ENCODE measurements around the gene CACNA2D1.

The CACNA2D1 gene

DNA sequence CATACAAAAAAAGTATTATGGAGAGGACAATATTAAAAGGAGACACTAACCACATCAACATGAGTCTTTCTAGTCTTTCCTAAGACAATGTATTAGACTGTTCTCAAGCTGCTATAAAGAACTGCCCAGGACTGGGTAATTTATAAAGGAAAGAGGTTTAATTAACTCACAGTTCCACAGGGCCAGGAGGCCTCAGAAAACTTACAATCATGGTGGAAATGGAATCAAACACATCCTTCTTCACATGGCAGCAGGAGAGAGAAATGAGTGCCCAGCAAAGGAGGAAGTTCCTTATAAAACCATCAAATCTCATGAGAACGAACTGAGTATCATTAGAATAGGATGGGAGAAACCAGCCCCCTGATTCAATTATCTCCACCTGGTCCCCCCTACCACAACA lies 25.7 kb downstream of the CACNA2D1 start:
- Histone ChIP-seq H3K4me1 (ENCODE audit: control insufficient read depth, insufficient read depth, low read depth, low read length) (no peaks in the 10 kb centered on the region), H3K79me1 (replicated peaks; ENCODE audit: low read length, poor library complexity, severe bottlenecking) (peaks cover 5% of the 10 kb centered on the region), H2BK12ac (ENCODE audit: low read length in 2 of 2) (no peak overlapping the region), H3K36me3 (ENCODE audit: control insufficient read depth in 1 of 2, insufficient read depth in 2 of 2, low read depth in 1 of 2, low read length in 2 of 2) (no peaks in the 10 kb centered on the region), H2AK5ac (ENCODE audit: low read length, severe bottlenecking) (no peak overlapping the region), H3K9me3 (ENCODE audit: control insufficient read depth, low read length) (no peaks in the 10 kb centered on the region), H2AFZ (ENCODE audit: low read depth, low read length) (no peak overlapping the region), H3K9ac (ENCODE audit: low read length) (no peak overlapping the region), H2BK120ac (ENCODE audit: low read depth, low read length) (no peak overlapping the region), H4K8ac (ENCODE audit: low read length) (no peak overlapping the region), H3K4ac (ENCODE audit: low read depth in 1 of 2, low read length in 2 of 2) (no peak overlapping the region), H3K4me3 (ENCODE audit: insufficient read depth in 1 of 2, low read depth in 1 of 2, low read length in 2 of 2) (no peak overlapping the region), H3K27ac (ENCODE audit: low read length, poor library complexity, severe bottlenecking) (no peak overlapping the region), H2BK5ac (ENCODE audit: low read depth, low read length, poor library complexity, severe bottlenecking) (no peak overlapping the region), H3K27me3 (ENCODE audit: control insufficient read depth in 1 of 2, insufficient read depth in 1 of 2, low read length in 2 of 2) (no peaks in the 10 kb centered on the region), H3K23ac (ENCODE audit: low read length in 2 of 2) (no peak overlapping the region), H3K14ac (ENCODE audit: low read length in 2 of 2) (no peak overlapping the region), H4K91ac (ENCODE audit: low read length) (no peak overlapping the region), H3K4me2 (ENCODE audit: low read length, poor library complexity, severe bottlenecking) (no peak overlapping the region), H2BK15ac (ENCODE audit: low read depth, poor library complexity, severe bottlenecking) (no peak overlapping the region), H3K18ac (ENCODE audit: low read depth in 1 of 2, low read length in 2 of 2) (no peak overlapping the region)
- WGBS = no CpG with 5 or more reads among the region's 1 CpG
- no peak for DNase-seq

DNA sequence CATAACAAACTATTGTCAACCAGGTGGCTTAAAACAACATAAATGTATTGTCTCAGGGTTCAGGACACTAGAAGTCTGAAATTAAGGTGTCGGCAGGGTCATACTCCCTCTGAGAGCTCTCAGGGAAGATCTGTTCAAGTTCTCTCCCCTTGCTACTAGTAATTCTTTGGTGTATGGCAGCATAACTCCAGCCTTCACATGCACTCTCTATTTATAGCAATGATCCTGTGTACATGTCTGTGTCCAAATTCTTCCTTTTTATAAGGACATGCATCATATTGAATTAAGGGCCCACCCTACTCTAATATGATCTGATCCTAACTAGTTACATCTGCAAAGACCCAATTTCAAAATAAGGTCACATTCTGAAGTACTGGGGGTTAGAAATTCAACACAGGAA lies 27.2 kb downstream of the CACNA2D1 start:
- H2BK120ac ChIP-seq (ENCODE audit: low read depth, low read length) = no peak overlapping the region
- no peak overlapping the region for H2AFZ ChIP-seq (ENCODE audit: low read depth, low read length)
- H4K8ac ChIP-seq (ENCODE audit: low read length) = no peak overlapping the region
- peaks cover 8% of the 10 kb centered on the region for H3K79me1 ChIP-seq (replicated peaks; ENCODE audit: low read length, poor library complexity, severe bottlenecking)
- H3K23ac ChIP-seq (ENCODE audit: low read length in 2 of 2) = no peak overlapping the region
- H3K4me3 ChIP-seq (ENCODE audit: insufficient read depth in 1 of 2, low read depth in 1 of 2, low read length in 2 of 2) = no peak overlapping the region
- H3K36me3 ChIP-seq (ENCODE audit: control insufficient read depth in 1 of 2, insufficient read depth in 2 of 2, low read depth in 1 of 2, low read length in 2 of 2) = no peaks in the 10 kb centered on the region
- no peak overlapping the region for H3K4ac ChIP-seq (ENCODE audit: low read depth in 1 of 2, low read length in 2 of 2)
- no peak overlapping the region for H3K9ac ChIP-seq (ENCODE audit: low read length)
- H2BK12ac ChIP-seq (ENCODE audit: low read length in 2 of 2) = no peak overlapping the region
- H2BK5ac ChIP-seq (ENCODE audit: low read depth, low read length, poor library complexity, severe bottlenecking) = no peak overlapping the region
- no peaks in the 10 kb centered on the region for H3K27me3 ChIP-seq (ENCODE audit: control insufficient read depth in 1 of 2, insufficient read depth in 1 of 2, low read length in 2 of 2)
- WGBS = 100% methylated on average over 1 of the region's 1 CpG
- no peak for DNase-seq
- no peak overlapping the region for H2BK15ac ChIP-seq (ENCODE audit: low read depth, poor library complexity, severe bottlenecking)
- no peak overlapping the region for H3K4me2 ChIP-seq (ENCODE audit: low read length, poor library complexity, severe bottlenecking)
- no peak overlapping the region for H3K18ac ChIP-seq (ENCODE audit: low read depth in 1 of 2, low read length in 2 of 2)
- no peak overlapping the region for H4K91ac ChIP-seq (ENCODE audit: low read length)
- peaks cover 1% of the 10 kb centered on the region for H3K4me1 ChIP-seq (ENCODE audit: control insufficient read depth, insufficient read depth, low read depth, low read length)
- H2AK5ac ChIP-seq (ENCODE audit: low read length, severe bottlenecking) = no peak overlapping the region
- H3K9me3 ChIP-seq (ENCODE audit: control insufficient read depth, low read length) = no peaks in the 10 kb centered on the region
- H3K27ac ChIP-seq (ENCODE audit: low read length, poor library complexity, severe bottlenecking) = no peak overlapping the region
- H3K14ac ChIP-seq (ENCODE audit: low read length in 2 of 2) = no peak overlapping the region

DNA sequence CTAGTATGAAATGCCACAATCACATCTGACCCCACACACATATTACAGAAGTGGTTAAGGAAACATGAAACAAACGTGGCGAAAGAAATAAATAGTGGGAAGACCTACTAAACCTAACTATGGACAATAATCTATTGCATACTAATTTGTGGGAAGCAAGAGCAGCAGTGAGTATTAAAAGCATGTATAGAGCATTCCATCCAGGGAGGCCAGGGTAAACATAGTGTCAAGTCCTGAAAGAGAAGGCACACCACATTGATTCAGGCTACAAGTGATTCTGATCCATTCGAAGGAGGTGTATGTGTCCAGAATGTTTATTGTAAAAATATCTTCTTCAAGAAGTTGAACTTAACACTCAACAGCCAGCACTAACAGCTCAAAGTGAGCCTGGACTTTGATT lies 29.2 kb downstream of the CACNA2D1 start:
- no peak overlapping the region for H4K8ac ChIP-seq (ENCODE audit: low read length)
- no CpG with 5 or more reads among the region's 3 CpGs for WGBS
- no peaks in the 10 kb centered on the region for H3K36me3 ChIP-seq (ENCODE audit: control insufficient read depth in 1 of 2, insufficient read depth in 2 of 2, low read depth in 1 of 2, low read length in 2 of 2)
- H3K79me1 ChIP-seq (replicated peaks; ENCODE audit: low read length, poor library complexity, severe bottlenecking) = peaks cover 6% of the 10 kb centered on the region
- H3K14ac ChIP-seq (ENCODE audit: low read length in 2 of 2) = no peak overlapping the region
- no peak overlapping the region for H3K9ac ChIP-seq (ENCODE audit: low read length)
- no peak overlapping the region for H3K27ac ChIP-seq (ENCODE audit: low read length, poor library complexity, severe bottlenecking)
- no peak overlapping the region for H2AFZ ChIP-seq (ENCODE audit: low read depth, low read length)
- no peak overlapping the region for H3K23ac ChIP-seq (ENCODE audit: low read length in 2 of 2)
- no peak overlapping the region for H2BK5ac ChIP-seq (ENCODE audit: low read depth, low read length, poor library complexity, severe bottlenecking)
- no peak overlapping the region for H3K18ac ChIP-seq (ENCODE audit: low read depth in 1 of 2, low read length in 2 of 2)
- no peak overlapping the region for H3K4me3 ChIP-seq (ENCODE audit: insufficient read depth in 1 of 2, low read depth in 1 of 2, low read length in 2 of 2)
- H3K9me3 ChIP-seq (ENCODE audit: control insufficient read depth, low read length) = no peaks in the 10 kb centered on the region
- H3K4ac ChIP-seq (ENCODE audit: low read depth in 1 of 2, low read length in 2 of 2) = no peak overlapping the region
- H4K91ac ChIP-seq (ENCODE audit: low read length) = no peak overlapping the region
- H3K27me3 ChIP-seq (ENCODE audit: control insufficient read depth in 1 of 2, insufficient read depth in 1 of 2, low read length in 2 of 2) = no peaks in the 10 kb centered on the region
- no peak overlapping the region for H2BK15ac ChIP-seq (ENCODE audit: low read depth, poor library complexity, severe bottlenecking)
- H3K4me2 ChIP-seq (ENCODE audit: low read length, poor library complexity, severe bottlenecking) = no peak overlapping the region
- H3K4me1 ChIP-seq (ENCODE audit: control insufficient read depth, insufficient read depth, low read depth, low read length) = peaks cover 1% of the 10 kb centered on the region
- no peak overlapping the region for H2AK5ac ChIP-seq (ENCODE audit: low read length, severe bottlenecking)
- H2BK12ac ChIP-seq (ENCODE audit: low read length in 2 of 2) = no peak overlapping the region
- no peak overlapping the region for H2BK120ac ChIP-seq (ENCODE audit: low read depth, low read length)
- DNase-seq = peak; percentile 33

- H3K27ac ChIP-seq (ENCODE audit: low read length, poor library complexity, severe bottlenecking) = no peak overlapping the region
- no peaks in the 10 kb centered on the region for H3K36me3 ChIP-seq (ENCODE audit: control insufficient read depth in 1 of 2, insufficient read depth in 2 of 2, low read depth in 1 of 2, low read length in 2 of 2)
- no peak overlapping the region for H3K14ac ChIP-seq (ENCODE audit: low read length in 2 of 2)
- no peak overlapping the region for H2BK15ac ChIP-seq (ENCODE audit: low read depth, poor library complexity, severe bottlenecking)
- no peaks in the 10 kb centered on the region for H3K27me3 ChIP-seq (ENCODE audit: control insufficient read depth in 1 of 2, insufficient read depth in 1 of 2, low read length in 2 of 2)
- no peak overlapping the region for H3K23ac ChIP-seq (ENCODE audit: low read length in 2 of 2)
- H2BK120ac ChIP-seq (ENCODE audit: low read depth, low read length) = no peak overlapping the region
- H3K4me3 ChIP-seq (ENCODE audit: insufficient read depth in 1 of 2, low read depth in 1 of 2, low read length in 2 of 2) = no peak overlapping the region
- peaks cover 6% of the 10 kb centered on the region for H3K79me1 ChIP-seq (replicated peaks; ENCODE audit: low read length, poor library complexity, severe bottlenecking)
- no peaks in the 10 kb centered on the region for H3K9me3 ChIP-seq (ENCODE audit: control insufficient read depth, low read length)
- no peak overlapping the region for H2AFZ ChIP-seq (ENCODE audit: low read depth, low read length)
- H3K4me1 ChIP-seq (ENCODE audit: control insufficient read depth, insufficient read depth, low read depth, low read length) = peaks cover 1% of the 10 kb centered on the region
- H4K8ac ChIP-seq (ENCODE audit: low read length) = no peak overlapping the region
- H3K9ac ChIP-seq (ENCODE audit: low read length) = no peak overlapping the region
- H2BK5ac ChIP-seq (ENCODE audit: low read depth, low read length, poor library complexity, severe bottlenecking) = peak overlapping the region; percentile 73
- H4K91ac ChIP-seq (ENCODE audit: low read length) = no peak overlapping the region
- H3K4me2 ChIP-seq (ENCODE audit: low read length, poor library complexity, severe bottlenecking) = no peak overlapping the region
- DNase-seq = no peak
- H3K18ac ChIP-seq (ENCODE audit: low read depth in 1 of 2, low read length in 2 of 2) = no peak overlapping the region
- no peak overlapping the region for H2BK12ac ChIP-seq (ENCODE audit: low read length in 2 of 2)
- H3K4ac ChIP-seq (ENCODE audit: low read depth in 1 of 2, low read length in 2 of 2) = no peak overlapping the region
- no peak overlapping the region for H2AK5ac ChIP-seq (ENCODE audit: low read length, severe bottlenecking)
Measured at GRCh38 chr7:82413237-82413636, 30.3 kb downstream of the CACNA2D1 start.
